ENCODE measurements around the gene PPP6R3.

The PPP6R3 gene

DNA sequence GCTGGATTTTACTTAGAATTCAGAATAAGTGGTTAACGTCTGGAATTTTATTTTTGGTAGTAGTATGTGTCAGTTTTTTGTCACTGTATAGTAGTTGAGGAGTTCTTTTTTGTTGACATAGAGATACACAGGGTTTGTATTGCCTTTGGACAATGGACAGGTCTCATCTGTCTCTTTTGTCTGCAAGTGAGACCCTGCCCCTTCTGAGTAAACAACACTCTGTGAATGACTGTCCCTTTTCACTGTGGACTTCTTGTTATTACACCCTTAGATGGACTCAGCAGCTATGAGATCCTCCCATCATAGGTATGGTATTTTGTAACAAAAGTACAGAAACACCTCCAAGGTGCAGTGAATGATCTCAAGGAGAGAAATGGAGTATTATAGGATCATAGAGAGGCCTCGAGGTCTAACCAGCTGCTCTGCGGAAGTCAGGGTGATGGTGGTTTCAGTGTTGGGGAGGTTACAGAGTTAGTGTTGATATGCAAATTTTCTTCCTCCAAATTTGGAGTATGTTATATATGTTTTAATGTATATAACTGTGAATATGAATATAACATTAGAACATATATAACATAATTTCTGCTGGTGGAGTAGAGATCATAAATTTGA lies 7.8 kb downstream of the PPP6R3 start:
- no peak overlapping the region for H3K4me3 ChIP-seq (ENCODE audit: low read depth, low read length)
- H3K36me3 ChIP-seq, result peaks cover 39% of the 10 kb centered on the region
- no peak overlapping the region for H3K27ac ChIP-seq
- H3K27me3 ChIP-seq (ENCODE audit: insufficient read depth, low read depth, severe bottlenecking), result no peaks in the 10 kb centered on the region
- DNase-seq, result no peak
- peaks cover 3% of the 10 kb centered on the region for H3K9me3 ChIP-seq (ENCODE audit: severe bottlenecking)
- TF ChIP-seq, protein P1, sequence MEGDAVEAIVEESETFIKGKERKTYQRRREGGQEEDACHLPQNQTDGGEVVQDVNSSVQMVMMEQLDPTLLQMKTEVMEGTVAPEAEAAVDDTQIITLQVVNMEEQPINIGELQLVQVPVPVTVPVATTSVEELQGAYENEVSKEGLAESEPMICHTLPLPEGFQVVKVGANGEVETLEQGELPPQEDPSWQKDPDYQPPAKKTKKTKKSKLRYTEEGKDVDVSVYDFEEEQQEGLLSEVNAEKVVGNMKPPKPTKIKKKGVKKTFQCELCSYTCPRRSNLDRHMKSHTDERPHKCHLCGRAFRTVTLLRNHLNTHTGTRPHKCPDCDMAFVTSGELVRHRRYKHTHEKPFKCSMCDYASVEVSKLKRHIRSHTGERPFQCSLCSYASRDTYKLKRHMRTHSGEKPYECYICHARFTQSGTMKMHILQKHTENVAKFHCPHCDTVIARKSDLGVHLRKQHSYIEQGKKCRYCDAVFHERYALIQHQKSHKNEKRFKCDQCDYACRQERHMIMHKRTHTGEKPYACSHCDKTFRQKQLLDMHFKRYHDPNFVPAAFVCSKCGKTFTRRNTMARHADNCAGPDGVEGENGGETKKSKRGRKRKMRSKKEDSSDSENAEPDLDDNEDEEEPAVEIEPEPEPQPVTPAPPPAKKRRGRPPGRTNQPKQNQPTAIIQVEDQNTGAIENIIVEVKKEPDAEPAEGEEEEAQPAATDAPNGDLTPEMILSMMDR (IDR thresholded peaks at IDR 0.05; ENCODE audit: low read depth, low read length), result no peak

DNA sequence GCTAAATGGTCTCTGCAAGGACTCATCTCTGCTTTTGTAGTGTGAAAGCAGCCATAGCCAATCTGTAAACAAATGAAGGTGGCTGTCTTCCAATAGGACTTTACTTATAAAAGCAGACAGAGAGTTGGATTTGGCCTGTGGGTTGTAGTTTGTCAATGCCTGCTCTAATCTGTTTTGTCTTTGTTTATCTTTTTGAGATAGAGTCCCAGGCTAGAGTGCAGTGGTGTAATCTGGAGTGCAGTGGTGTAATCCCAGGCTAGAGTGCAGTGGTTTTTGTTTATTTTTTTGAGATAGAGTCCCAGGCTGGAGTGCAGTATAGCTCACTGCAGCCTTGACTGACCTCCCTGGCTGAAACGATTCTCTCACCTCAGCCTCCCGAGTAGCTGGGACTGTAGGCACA lies 8.6 kb downstream of the PPP6R3 start:
- H3K9me3 ChIP-seq (ENCODE audit: severe bottlenecking), result peaks cover 3% of the 10 kb centered on the region
- no peak for DNase-seq
- no peak overlapping the region for H3K27ac ChIP-seq
- peaks cover 36% of the 10 kb centered on the region for H3K36me3 ChIP-seq
- no peaks in the 10 kb centered on the region for H3K27me3 ChIP-seq (ENCODE audit: insufficient read depth, low read depth, severe bottlenecking)
- TF ChIP-seq, protein P1 (IDR thresholded peaks at IDR 0.05; ENCODE audit: low read depth, low read length), result no peak
- H3K4me3 ChIP-seq (ENCODE audit: low read depth, low read length), result no peak overlapping the region

DNA sequence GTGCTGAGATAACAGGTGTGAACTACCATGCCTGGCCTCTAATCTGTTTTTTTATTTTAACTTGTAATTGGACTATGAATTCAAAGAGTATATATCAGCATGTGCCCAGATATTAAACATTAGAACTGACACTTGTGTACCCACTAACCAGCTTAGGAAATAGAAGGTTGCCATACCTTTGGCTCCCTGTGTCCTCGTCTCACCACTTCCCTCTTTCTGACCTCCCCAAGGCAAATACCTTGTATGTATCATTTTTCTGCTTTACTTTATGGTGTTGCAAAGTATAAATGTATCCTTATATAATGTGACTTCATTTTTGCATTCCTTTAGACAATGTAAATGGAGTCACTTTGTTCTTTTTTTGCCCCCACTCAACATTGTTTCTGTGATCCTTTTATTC lies 9.1 kb downstream of the PPP6R3 start:
- peaks cover 3% of the 10 kb centered on the region for H3K9me3 ChIP-seq (ENCODE audit: severe bottlenecking)
- H3K27me3 ChIP-seq (ENCODE audit: insufficient read depth, low read depth, severe bottlenecking), result no peaks in the 10 kb centered on the region
- no peak overlapping the region for H3K27ac ChIP-seq
- H3K4me3 ChIP-seq (ENCODE audit: low read depth, low read length), result no peak overlapping the region
- TF ChIP-seq, protein P1 (IDR thresholded peaks at IDR 0.05; ENCODE audit: low read depth, low read length), result no peak
- H3K36me3 ChIP-seq, result peaks cover 37% of the 10 kb centered on the region
- DNase-seq, result no peak

DNA sequence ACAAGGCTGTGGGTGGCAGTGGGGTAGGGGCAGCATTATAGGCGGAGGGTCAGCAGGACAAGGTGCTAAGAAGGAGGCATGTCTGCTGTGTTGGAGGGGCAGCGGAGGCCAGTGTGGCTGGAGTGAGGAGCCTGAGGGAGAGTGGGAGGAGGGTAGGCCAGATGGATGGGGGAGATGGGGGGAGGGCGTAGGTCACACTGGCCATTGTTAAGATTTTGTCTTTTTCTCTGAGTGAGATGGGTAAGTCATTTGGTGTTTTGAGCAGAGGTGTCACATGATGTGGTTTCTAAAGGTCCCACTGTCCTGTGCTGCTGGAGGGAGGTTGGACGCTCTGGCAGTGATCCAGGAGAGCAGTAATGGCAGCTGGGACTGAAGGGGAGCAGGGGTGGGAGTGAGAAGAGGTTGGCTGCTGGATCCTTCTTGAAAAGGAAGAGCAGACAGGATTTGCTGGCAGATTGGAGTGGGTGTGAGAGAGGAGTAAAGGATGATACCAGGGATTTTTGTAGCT lies 9.8 kb downstream of the PPP6R3 start:
- Histone ChIP-seq H3K36me3 (peaks cover 39% of the 10 kb centered on the region), H3K27me3 (ENCODE audit: insufficient read depth, low read depth, severe bottlenecking) (no peaks in the 10 kb centered on the region), H3K9me3 (ENCODE audit: severe bottlenecking) (peaks cover 3% of the 10 kb centered on the region), H3K27ac (no peak overlapping the region), H3K4me3 (ENCODE audit: low read depth, low read length) (no peak overlapping the region)
- no peak for DNase-seq
- TF ChIP-seq, protein P1 (IDR thresholded peaks at IDR 0.05; ENCODE audit: low read depth, low read length), result no peak

DNA sequence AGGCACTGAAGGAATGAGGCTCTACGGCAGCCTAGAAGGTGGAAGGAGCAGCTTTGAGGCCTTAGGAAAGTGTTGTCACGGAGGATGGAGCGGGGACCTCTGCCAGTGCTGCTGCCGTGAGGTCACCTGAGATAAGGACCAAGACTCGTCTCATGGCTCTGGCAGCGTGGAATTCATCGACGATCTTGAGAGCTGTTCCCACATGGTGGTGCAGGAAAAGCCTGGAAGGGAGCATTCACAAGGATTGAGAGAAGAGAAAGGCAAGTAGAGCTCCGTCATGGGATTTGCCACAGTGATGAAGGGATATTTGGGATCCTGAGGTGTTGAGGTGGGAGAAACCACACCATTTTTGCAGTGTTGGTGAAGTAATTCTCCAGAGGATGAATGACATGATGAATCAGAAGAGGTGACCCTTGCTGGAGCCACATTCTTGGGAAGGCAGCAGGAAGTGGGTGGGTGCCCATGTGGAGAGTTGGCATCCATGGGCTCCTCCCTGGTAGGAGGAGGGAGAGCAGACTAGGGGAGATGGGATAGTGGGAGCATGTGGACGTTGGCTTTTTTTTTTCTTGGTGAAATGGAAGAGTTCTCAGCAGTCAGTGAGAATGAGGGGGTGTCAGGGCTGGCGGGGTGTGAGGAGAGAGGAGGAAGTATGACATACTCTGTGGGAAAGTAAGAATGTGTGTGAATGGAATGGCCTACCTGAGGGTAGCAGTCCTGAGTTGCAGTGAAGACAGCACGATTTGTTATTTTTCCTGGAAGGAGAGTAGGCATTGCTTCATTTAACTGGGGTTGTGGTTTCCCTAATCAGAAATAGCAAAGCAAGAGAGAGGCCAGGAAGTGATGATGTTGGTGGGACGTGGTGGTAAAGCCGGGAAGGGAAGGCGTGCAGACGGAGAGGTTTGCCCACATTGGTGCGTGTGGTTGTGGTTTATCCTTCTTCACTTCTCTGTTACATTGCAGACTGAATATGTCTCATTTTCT lies 11.1 kb downstream of the PPP6R3 start:
- TF ChIP-seq, protein P1 (IDR thresholded peaks at IDR 0.05; ENCODE audit: low read depth, low read length), result no peak
- H3K9me3 ChIP-seq (ENCODE audit: severe bottlenecking), result peaks cover 3% of the 10 kb centered on the region
- no peak for DNase-seq
- peaks cover 32% of the 10 kb centered on the region for H3K36me3 ChIP-seq
- H3K27ac ChIP-seq, result no peak overlapping the region
- no peak overlapping the region for H3K4me3 ChIP-seq (ENCODE audit: low read depth, low read length)
- H3K27me3 ChIP-seq (ENCODE audit: insufficient read depth, low read depth, severe bottlenecking), result no peaks in the 10 kb centered on the region

Data from WERI-Rb-1 (cell line).